ENCODE measurements around the gene BRSK2.

Gene BRSK2

GRCh38 chr11:1469911-1470680, 80.4 kb downstream of the BRSK2 start:
- DNase-seq: no peak

- DNase-seq: no peak
Observed at GRCh38 chr11:1470681-1471611, 81.2 kb downstream of the BRSK2 start.

- no peak for DNase-seq
Observed at GRCh38 chr11:1471736-1472135, 82.0 kb downstream of the BRSK2 start.

GRCh38 chr11:1472180-1473005, 82.7 kb downstream of the BRSK2 start:
- DNase-seq: no peak

- no peak for DNase-seq
Observed at GRCh38 chr11:1473011-1473628, 83.4 kb downstream of the BRSK2 start.

GRCh38 chr11:1473786-1474185, 84.1 kb downstream of the BRSK2 start:
- DNase-seq: no peak

- no peak for DNase-seq
Observed at GRCh38 chr11:1475841-1476240, 86.1 kb downstream of the BRSK2 start.

GRCh38 chr11:1476940-1477736, 87.4 kb downstream of the BRSK2 start:
- DNase-seq: no peak

GRCh38 chr11:1478011-1478410, 88.3 kb downstream of the BRSK2 start:
- DNase-seq: no peak

- no peak for DNase-seq
Observed at GRCh38 chr11:1478544-1478943, 88.8 kb downstream of the BRSK2 start.

GRCh38 chr11:1479006-1479677, 89.4 kb downstream of the BRSK2 start:
- no peak for DNase-seq

GRCh38 chr11:1479678-1480118, 90.0 kb downstream of the BRSK2 start:
- no peak for DNase-seq

GRCh38 chr11:1480191-1480554, 90.4 kb downstream of the BRSK2 start:
- no peak for DNase-seq

GRCh38 chr11:1480555-1481482, 91.1 kb downstream of the BRSK2 start:
- no peak for DNase-seq

- no peak for DNase-seq
Observed at GRCh38 chr11:1481483-1481825, 91.7 kb downstream of the BRSK2 start.

GRCh38 chr11:1481861-1482441, 92.2 kb downstream of the BRSK2 start:
- no peak for DNase-seq

- no peak for DNase-seq
Observed at GRCh38 chr11:1482581-1483444, 93.1 kb downstream of the BRSK2 start.

GRCh38 chr11:1483445-1483961, 93.8 kb downstream of the BRSK2 start:
- DNase-seq: no peak

All from effector CD4-positive, alpha-beta T cell (primary cell).